HEK293 (cell line): ENCODE data around the gene SCUBE1.

Source experiments
- CTCF ChIP-seq: fragments of 450-650 bp; formaldehyde crosslinking; IDR thresholded peaks from 2 replicates; pipeline ENCODE4 v1.5.1; 2016; ENCODE audit warnings: missing biosample characterization, missing genetic modification characterization
- TCF7L2 ChIP-seq: IDR thresholded peaks from 2 replicates; pipeline ENCODE4 v1.6.1; 2011; ENCODE audit warnings: low read depth, mild to moderate bottlenecking, inconsistent platforms, low read length, moderate library complexity, borderline replicate concordance
- ZNF76 ChIP-seq: fragments of 450-650 bp; formaldehyde crosslinking; IDR thresholded peaks from 2 replicates; pipeline ENCODE4; 2016; ENCODE audit warnings: low read depth, missing biosample characterization, missing genetic modification characterization, borderline replicate concordance

GRCh38 chr22:43288807-43289420 is 54.3 kb downstream of the SCUBE1 start:
- TF ChIP-seq ZNF76 (no peak), CTCF (tag by site-specific recombination) (no peak), TCF7L2 (no peak)
